ENCODE measurements around the gene GDE1.

- TF ChIP-seq CTCF (IDR thresholded peaks at IDR 0.05): no peak
- no peak for TF ChIP-seq POLR2A (IDR thresholded peaks at IDR 0.05)
Observed at GRCh38 chr16:19513377-19514053, 8.4 kb downstream of the GDE1 start.

All from lower leg skin (tissue), 3 donors.